ENCODE measurements around the gene ERI2.

Gene ERI2

GRCh38 chr16:20833086-20833485 lies 26.8 kb upstream of the ERI2 start:
- TF ChIP-seq ZNF274 (IDR thresholded peaks at IDR 0.05; ENCODE audit: low read depth, low read length): no peak

GRCh38 chr16:20830372-20830771 lies 24.1 kb upstream of the ERI2 start:
- no peak overlapping the region for H3K4me3 ChIP-seq (ENCODE audit: low read length)
- TF ChIP-seq ZNF274 (IDR thresholded peaks at IDR 0.05; ENCODE audit: low read depth, low read length): no peak

More at GRCh38 chr16:20833086-20833485, 26.8 kb upstream of the ERI2 start:
- H3K4me3 ChIP-seq (ENCODE audit: low read length): no peak overlapping the region

- no peak overlapping the region for H3K4me3 ChIP-seq (ENCODE audit: low read length)
Measured at GRCh38 chr16:20829536-20829935, 23.3 kb upstream of the ERI2 start.

GRCh38 chr16:20826039-20826566 lies 19.8 kb upstream of the ERI2 start:
- no peak overlapping the region for H3K4me3 ChIP-seq (ENCODE audit: low read length)
- TF ChIP-seq ZNF274 (IDR thresholded peaks at IDR 0.05; ENCODE audit: low read depth, low read length): no peak

More at GRCh38 chr16:20829536-20829935, 23.3 kb upstream of the ERI2 start:
- TF ChIP-seq ZNF274 (IDR thresholded peaks at IDR 0.05; ENCODE audit: low read depth, low read length): no peak

- no peak overlapping the region for H3K4me3 ChIP-seq (ENCODE audit: low read length)
- TF ChIP-seq ZNF274 (IDR thresholded peaks at IDR 0.05; ENCODE audit: low read depth, low read length): no peak
Measured at GRCh38 chr16:20822521-20823325, 16.5 kb upstream of the ERI2 start.

GRCh38 chr16:20821682-20822081 lies 15.4 kb upstream of the ERI2 start:
- no peak overlapping the region for H3K4me3 ChIP-seq (ENCODE audit: low read length)
- no peak for TF ChIP-seq ZNF274 (IDR thresholded peaks at IDR 0.05; ENCODE audit: low read depth, low read length)

GRCh38 chr16:20818929-20819585 lies 12.8 kb upstream of the ERI2 start:
- H3K4me3 ChIP-seq (ENCODE audit: low read length): no peak overlapping the region
- no peak for TF ChIP-seq ZNF274 (IDR thresholded peaks at IDR 0.05; ENCODE audit: low read depth, low read length)

- TF ChIP-seq ZNF274 (IDR thresholded peaks at IDR 0.05; ENCODE audit: low read depth, low read length): no peak
- H3K4me3 ChIP-seq (ENCODE audit: low read length): no peak overlapping the region
Measured at GRCh38 chr16:20814784-20815183, 8.5 kb upstream of the ERI2 start.

- TF ChIP-seq ZNF274 (IDR thresholded peaks at IDR 0.05; ENCODE audit: low read depth, low read length): no peak
Measured at GRCh38 chr16:20812510-20812909, 6.2 kb upstream of the ERI2 start.

GRCh38 chr16:20811889-20812439 lies 5.7 kb upstream of the ERI2 start:
- no peak for TF ChIP-seq ZNF274 (IDR thresholded peaks at IDR 0.05; ENCODE audit: low read depth, low read length)
- no peak overlapping the region for H3K4me3 ChIP-seq (ENCODE audit: low read length)

More at GRCh38 chr16:20812510-20812909, 6.2 kb upstream of the ERI2 start:
- H3K4me3 ChIP-seq (ENCODE audit: low read length): no peak overlapping the region

- TF ChIP-seq ZNF274 (IDR thresholded peaks at IDR 0.05; ENCODE audit: low read depth, low read length): no peak
- peak overlapping the region; percentile 66; the same call in 1 of the 2 replicates for H3K4me3 ChIP-seq (ENCODE audit: low read length)
Measured at GRCh38 chr16:20807862-20808261, 1.6 kb upstream of the ERI2 start.

- peak overlapping the region; percentile 66 for H3K4me3 ChIP-seq (ENCODE audit: low read length)
Measured at GRCh38 chr16:20805684-20806167, 546 bp downstream of the ERI2 start.

GRCh38 chr16:20803561-20804214 lies 2.6 kb downstream of the ERI2 start:
- no peak overlapping the region for H3K4me3 ChIP-seq (ENCODE audit: low read length)
- no peak for TF ChIP-seq ZNF274 (IDR thresholded peaks at IDR 0.05; ENCODE audit: low read depth, low read length)

- no peak for TF ChIP-seq ZNF274 (IDR thresholded peaks at IDR 0.05; ENCODE audit: low read depth, low read length)
- no peak overlapping the region for H3K4me3 ChIP-seq (ENCODE audit: low read length)
Measured at GRCh38 chr16:20803192-20803560, 3.1 kb downstream of the ERI2 start.
